KMS-11 (cell line): ENCODE data around the gene UXT.
"Not testable (repeated sequence)": the region's sequence is repeated elsewhere in the genome, so short reads cannot be mapped to it uniquely, and the experiment has no call there.

Experiments
- H2AFZ ChIP-seq: fragments of 200-600 bp; sonication (generic); 2 replicates; pipeline ENCODE4 v1.6.1; 2016; ENCODE audit warnings: antibody characterized with exemption, mixed run types, low read depth
- H3K27ac ChIP-seq: fragments of 200-600 bp; sonication (generic); 2 replicates; pipeline ENCODE4 v1.6.1; 2016; ENCODE audit warnings: mild to moderate bottlenecking, mixed run types
- H3K27me3 ChIP-seq: fragments of 200-600 bp; sonication (generic); 2 replicates; pipeline ENCODE4 v1.6.1; 2017; ENCODE audit warnings: mild to moderate bottlenecking, low read depth, mixed run types, moderate library complexity; ENCODE audit not compliant: insufficient read depth
- H3K36me3 ChIP-seq: fragments of 200-600 bp; sonication (generic); 2 replicates; pipeline ENCODE4 v1.6.1; 2017; ENCODE audit warnings: mild to moderate bottlenecking, mixed run types; ENCODE audit not compliant: insufficient read depth
- H3K4me1 ChIP-seq: fragments of 200-600 bp; sonication (generic); 2 replicates; pipeline ENCODE4 v1.6.1; 2016; ENCODE audit warnings: mild to moderate bottlenecking, low read depth, mixed run types; ENCODE audit not compliant: poor library complexity, severe bottlenecking
- H3K4me2 ChIP-seq: fragments of 200-600 bp; sonication (generic); 2 replicates; pipeline ENCODE4 v1.7.0; 2016; ENCODE audit warnings: mild to moderate bottlenecking, mixed run types
- H3K4me3 ChIP-seq: fragments of 200-600 bp; sonication (generic); IDR thresholded peaks from 2 replicates; pipeline ENCODE4 v1.6.1; 2017; ENCODE audit warnings: low read depth, low read length, mixed read lengths; ENCODE audit not compliant: insufficient read depth
- H3K79me2 ChIP-seq: fragments of 200-600 bp; sonication (generic); 2 replicates; pipeline ENCODE4 v1.6.1; 2016; ENCODE audit warnings: low read depth, mixed run types; ENCODE audit not compliant: insufficient read depth
- H3K9ac ChIP-seq: fragments of 200-600 bp; sonication (generic); 2 replicates; pipeline ENCODE4 v1.6.1; 2016; ENCODE audit warnings: mild to moderate bottlenecking, mixed run types
- H4K20me1 ChIP-seq: fragments of 200-600 bp; sonication (generic); 2 replicates; pipeline ENCODE4 v1.6.1; 2016; ENCODE audit warnings: mild to moderate bottlenecking, mixed run types; ENCODE audit not compliant: insufficient read depth
- TF ChIP-seq, protein P1 (sequence below): fragments of 200-600 bp; sonication (generic); conservative IDR thresholded peaks from 2 replicates; pipeline ENCODE4 v1.6.1; 2017; ENCODE audit warnings: low read depth, mild to moderate bottlenecking, antibody characterized with exemption, low read length, moderate library complexity, mixed read lengths

The UXT gene

DNA sequence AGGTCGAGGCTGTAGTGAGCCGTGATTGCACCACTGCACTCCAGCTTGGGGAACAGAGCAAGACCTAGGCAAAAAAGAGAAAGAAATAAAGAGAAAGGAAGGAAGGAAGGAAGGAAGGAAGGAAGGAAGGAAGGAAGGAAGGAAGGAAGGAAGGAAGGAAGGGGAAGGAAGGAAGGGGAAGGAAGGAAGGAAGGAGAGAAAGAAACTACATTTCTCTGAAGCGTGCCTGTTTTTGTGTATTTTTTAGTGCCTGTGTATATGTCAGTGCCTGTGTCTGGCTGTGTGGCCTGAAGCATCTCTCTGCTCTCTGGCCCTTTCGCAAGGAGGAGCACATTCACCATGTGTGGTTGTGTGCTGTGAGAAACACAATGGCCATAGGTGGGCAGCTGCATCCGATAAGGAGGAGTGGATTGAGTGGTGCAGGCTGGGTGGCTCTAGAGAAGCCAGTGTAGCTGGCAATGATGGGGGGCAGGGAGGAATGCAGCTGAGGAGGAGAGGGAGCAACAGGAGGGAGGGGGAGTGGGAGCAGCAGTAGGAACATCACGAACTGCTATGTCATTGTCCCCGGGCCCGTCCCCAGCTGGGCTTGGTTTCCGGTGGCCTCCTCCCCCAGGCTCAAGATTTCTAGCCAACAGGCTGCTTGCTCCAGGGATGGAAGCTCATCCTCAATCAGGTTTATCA lies 50.7 kb downstream of the UXT start:
- H3K4me3 ChIP-seq, result no peak overlapping the region
- H3K27ac ChIP-seq, result no peak overlapping the region
- no peak overlapping the region for H3K9ac ChIP-seq

DNA sequence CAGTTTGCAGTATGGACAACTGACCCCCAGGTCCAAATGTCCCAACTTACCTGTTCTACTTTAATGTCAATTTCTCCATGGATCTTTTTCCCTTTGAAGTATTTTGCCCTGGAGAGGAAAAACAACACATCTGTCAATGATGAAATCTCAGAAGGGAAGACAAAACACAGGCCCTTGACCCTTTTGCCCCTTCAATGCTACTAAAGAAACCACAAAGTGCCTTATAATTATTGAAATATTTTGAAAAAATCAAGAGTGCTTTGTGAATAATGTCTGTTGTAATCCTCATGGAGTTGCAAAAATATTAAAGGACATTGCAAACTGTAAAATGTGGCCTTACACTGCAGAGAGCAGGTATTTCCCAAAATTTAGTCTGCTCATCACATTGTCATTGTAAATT lies 51.9 kb downstream of the UXT start:
- TF ChIP-seq, protein P1, sequence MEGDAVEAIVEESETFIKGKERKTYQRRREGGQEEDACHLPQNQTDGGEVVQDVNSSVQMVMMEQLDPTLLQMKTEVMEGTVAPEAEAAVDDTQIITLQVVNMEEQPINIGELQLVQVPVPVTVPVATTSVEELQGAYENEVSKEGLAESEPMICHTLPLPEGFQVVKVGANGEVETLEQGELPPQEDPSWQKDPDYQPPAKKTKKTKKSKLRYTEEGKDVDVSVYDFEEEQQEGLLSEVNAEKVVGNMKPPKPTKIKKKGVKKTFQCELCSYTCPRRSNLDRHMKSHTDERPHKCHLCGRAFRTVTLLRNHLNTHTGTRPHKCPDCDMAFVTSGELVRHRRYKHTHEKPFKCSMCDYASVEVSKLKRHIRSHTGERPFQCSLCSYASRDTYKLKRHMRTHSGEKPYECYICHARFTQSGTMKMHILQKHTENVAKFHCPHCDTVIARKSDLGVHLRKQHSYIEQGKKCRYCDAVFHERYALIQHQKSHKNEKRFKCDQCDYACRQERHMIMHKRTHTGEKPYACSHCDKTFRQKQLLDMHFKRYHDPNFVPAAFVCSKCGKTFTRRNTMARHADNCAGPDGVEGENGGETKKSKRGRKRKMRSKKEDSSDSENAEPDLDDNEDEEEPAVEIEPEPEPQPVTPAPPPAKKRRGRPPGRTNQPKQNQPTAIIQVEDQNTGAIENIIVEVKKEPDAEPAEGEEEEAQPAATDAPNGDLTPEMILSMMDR, result no peak
- Histone ChIP-seq H3K9ac (no peak overlapping the region), H3K4me1 (no peaks in the 10 kb centered on the region), H2AFZ (no peak overlapping the region), H3K27ac (no peak overlapping the region), H3K4me3 (no peak overlapping the region), H3K79me2 (no peaks in the 10 kb centered on the region), H3K27me3 (no peaks in the 10 kb centered on the region), H4K20me1 (no peaks in the 10 kb centered on the region), H3K4me2 (no peak overlapping the region), H3K36me3 (no peaks in the 10 kb centered on the region)

More for the DNA sequence above, 50.7 kb downstream of the UXT start:
- H3K27me3 ChIP-seq, result no peaks in the 10 kb centered on the region
- H3K4me2 ChIP-seq, result no peak overlapping the region
- TF ChIP-seq, protein P1, result no peak
- no peaks in the 10 kb centered on the region for H3K79me2 ChIP-seq
- H3K4me1 ChIP-seq, result no peaks in the 10 kb centered on the region
- H3K36me3 ChIP-seq, result no peaks in the 10 kb centered on the region
- no peak overlapping the region for H2AFZ ChIP-seq
- H4K20me1 ChIP-seq, result no peaks in the 10 kb centered on the region

DNA sequence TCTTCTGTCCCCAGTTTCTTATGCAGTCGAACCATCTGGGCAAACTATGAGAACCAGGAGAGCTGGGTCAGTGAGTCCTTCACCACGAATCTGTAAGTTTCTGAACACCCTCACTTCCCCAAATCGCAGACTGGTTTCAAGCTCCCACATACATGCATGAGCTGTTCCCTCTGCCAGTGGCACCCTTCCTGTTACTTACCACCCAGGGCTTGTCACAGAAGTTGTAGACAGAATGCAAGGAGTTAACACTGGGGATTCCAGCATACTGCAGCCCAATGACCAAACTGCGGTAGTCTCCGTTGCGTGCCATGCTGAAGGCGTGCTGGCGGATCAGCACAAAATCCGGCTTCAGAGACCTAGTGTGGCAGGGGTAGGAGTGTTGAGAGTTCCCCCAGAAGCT lies 54.0 kb downstream of the UXT start:
- Histone ChIP-seq H2AFZ (no peak overlapping the region), H3K36me3 (no peaks in the 10 kb centered on the region), H3K9ac (no peak overlapping the region), H4K20me1 (no peaks in the 10 kb centered on the region), H3K4me3 (no peak overlapping the region), H3K79me2 (no peaks in the 10 kb centered on the region), H3K27ac (no peak overlapping the region), H3K27me3 (no peaks in the 10 kb centered on the region), H3K4me1 (no peaks in the 10 kb centered on the region), H3K4me2 (no peak overlapping the region)
- TF ChIP-seq, protein P1, result no peak

DNA sequence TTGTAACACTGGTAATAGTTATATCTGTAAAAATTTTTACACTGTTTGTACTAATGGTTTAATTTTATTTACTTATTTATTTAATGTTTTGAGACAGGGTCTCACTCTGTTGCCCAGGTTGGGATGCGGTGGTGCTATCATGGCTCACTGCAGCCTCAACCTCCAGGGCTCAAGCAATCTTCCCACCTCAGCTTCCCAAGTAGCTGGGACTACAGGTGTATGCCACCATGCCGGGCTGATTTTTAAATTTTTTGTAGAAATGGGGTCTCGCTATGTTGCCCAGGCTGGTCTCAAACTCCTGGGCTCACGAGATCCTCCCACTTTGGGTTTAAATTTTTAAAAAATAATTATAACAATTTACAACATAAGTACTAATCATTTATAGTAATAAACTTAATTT lies 55.9 kb downstream of the UXT start:
- not testable (repeated sequence) for H3K36me3 ChIP-seq, H2AFZ ChIP-seq

More for the DNA sequence above, 55.9 kb downstream of the UXT start:
- not testable (repeated sequence) for H3K27ac ChIP-seq, H4K20me1 ChIP-seq, H3K27me3 ChIP-seq, H3K4me2 ChIP-seq, H3K79me2 ChIP-seq, H3K9ac ChIP-seq, H3K4me1 ChIP-seq, H3K4me3 ChIP-seq
